ENCODE data around the gene FAM111A. TPM values are rescaled to one million over a fixed set of nuclear protein-coding genes. Genes with fewer than 3 reads are reported as not detected.
A peak's percentile ranks its signal among the peaks of the same experiment; 100 is the strongest.

The FAM111A gene
- total RNA-seq, 2 donors from 2014 or later, result 15.5 to 23.6 TPM

GRCh38 chr11:59137190-59137589, 5.5 kb upstream of the FAM111A start:
- intact Hi-C loops (cut with DNase I), result loop anchor here in 1 of 2 donors (10.0 kb wide), 1 partner anchor 82 kb away; no protein-coding TSS in a partner anchor
- DNase-seq (ENCODE audit: low spot score), result no peak

GRCh38 chr11:59138643-59139042, 4.0 kb upstream of the FAM111A start:
- intact Hi-C loops (cut with DNase I), result loop anchor here in 1 of 2 donors (10.0 kb wide), 1 partner anchor 84 kb away; no protein-coding TSS in a partner anchor

GRCh38 chr11:59141191-59141590, 1.5 kb upstream of the FAM111A start:
- no peak for DNase-seq (ENCODE audit: low spot score)
- intact Hi-C loops (cut with DNase I), result loop anchor here in 1 of 2 donors (5.0 kb wide), 1 partner anchor 1819 kb away; the partner anchor contains the start of gene TNKS1BP1

More at GRCh38 chr11:59138643-59139042, 4.0 kb upstream of the FAM111A start:
- no peak for DNase-seq (ENCODE audit: low spot score)

DNA sequence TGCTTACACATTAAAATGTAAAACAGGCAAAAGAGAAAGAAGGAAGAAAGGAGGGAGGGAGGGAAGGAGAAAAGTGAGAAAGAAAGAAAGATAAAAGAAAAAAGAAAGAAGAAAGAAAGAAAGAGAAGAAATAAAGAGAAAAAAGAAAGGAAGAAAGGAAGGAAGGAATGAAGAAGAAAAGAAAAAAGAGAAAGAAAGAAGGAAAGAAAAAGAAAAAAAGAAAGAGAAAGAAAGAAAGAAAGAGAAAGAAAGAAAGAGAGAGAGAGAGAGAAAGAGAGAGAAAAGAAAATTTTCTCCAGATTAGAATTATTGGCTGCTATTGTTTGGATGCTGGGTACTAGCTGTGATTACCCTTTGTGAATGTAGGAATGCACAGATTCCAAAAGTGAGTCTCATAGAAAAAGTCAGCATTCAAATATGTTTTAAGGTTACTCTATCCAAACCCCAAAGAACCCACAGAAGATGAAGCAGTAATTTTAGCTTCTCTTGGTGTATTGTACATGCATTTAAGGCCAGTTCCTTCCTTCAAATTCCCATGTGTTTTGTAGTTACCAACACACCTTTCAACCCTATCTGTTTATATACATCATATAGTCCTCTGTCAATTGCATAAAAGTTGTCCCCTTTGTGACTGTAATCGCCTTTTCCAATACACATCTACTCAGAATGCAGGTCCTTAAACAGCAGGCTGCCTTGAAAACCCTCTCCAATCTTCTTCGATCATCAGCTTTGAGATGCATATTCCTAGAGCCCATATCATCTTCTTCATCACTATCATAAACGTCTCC, 789 bp upstream of the FAM111A start:
- intact Hi-C loops (cut with DNase I), result loop anchor here in 1 of 2 donors (5.0 kb wide), 1 partner anchor 1820 kb away; the partner anchor contains the start of gene TNKS1BP1
- DNase-seq (ENCODE audit: low spot score), result no peak

GRCh38 chr11:59144096-59144495, 1.4 kb downstream of the FAM111A start:
- no peak for DNase-seq (ENCODE audit: low spot score)
- intact Hi-C loops (cut with DNase I), result loop anchor here in 1 of 2 donors (5.0 kb wide), 1 partner anchor 1822 kb away; the partner anchor contains the start of gene TNKS1BP1

GRCh38 chr11:59144579-59145345, 2.1 kb downstream of the FAM111A start:
- DNase-seq (ENCODE audit: low spot score), result peak; percentile 93
- intact Hi-C loops (cut with DNase I), result loop anchor here in 1 of 2 donors (5.0 kb wide), 1 partner anchor 1822 kb away; the partner anchor contains the start of gene TNKS1BP1

DNA sequence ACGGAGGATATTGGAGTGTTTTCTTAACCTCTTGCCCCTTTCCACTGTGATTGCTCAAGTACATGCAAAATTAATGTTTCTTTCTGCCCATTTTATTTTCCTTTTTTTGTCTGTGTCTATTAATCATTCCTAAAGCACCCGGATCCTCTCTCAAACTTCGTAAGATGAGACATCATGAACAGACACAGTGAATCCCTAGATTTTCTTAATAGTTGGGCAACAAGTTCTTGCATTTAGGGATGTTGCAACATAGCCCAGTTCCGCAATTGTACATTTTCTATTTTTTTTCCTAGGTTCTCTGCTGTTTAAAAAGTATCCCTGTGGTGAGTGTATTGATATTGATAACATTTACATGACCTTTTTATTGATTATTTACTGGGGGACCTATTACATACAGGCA, 2.9 kb downstream of the FAM111A start:
- DNase-seq (ENCODE audit: low spot score), result no peak
- intact Hi-C loops (cut with DNase I), result no loop called here

DNA sequence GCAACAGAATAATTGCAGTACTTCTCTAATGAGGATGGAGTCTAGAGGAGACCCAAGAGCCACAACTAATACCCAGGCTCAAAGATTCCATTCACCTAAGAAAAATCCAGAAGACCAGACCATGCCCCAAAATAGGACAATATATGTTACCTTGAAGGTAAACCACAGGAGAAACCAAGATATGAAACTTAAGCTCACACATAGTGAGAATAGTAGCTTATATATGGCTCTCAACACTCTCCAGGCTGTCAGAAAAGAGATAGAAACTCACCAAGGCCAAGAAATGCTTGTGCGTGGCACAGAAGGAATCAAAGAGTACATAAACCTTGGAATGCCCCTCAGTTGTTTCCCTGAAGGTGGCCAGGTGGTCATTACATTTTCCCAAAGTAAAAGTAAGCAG, 9.1 kb downstream of the FAM111A start:
- intact Hi-C loops (cut with DNase I), result no loop called here
- DNase-seq (ENCODE audit: low spot score), result no peak

DNA sequence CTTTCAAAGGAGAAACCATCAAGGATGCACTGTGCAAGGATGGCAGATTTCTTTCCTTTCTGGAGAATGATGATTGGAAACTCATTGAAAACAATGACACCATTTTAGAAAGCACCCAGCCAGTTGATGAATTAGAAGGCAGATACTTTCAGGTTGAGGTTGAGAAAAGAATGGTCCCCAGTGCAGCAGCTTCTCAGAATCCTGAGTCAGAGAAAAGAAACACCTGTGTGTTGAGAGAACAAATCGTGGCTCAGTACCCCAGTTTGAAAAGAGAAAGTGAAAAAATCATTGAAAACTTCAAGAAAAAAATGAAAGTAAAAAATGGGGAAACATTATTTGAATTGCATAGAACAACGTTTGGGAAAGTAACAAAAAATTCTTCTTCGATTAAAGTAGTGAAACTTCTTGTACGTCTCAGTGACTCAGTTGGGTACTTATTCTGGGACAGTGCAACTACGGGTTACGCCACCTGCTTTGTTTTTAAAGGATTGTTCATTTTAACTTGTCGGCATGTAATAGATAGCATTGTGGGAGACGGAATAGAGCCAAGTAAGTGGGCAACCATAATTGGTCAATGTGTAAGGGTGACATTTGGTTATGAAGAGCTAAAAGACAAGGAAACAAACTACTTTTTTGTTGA, 9.8 kb downstream of the FAM111A start:
- intact Hi-C loops (cut with DNase I), result no loop called here
- DNase-seq (ENCODE audit: low spot score), result no peak

GRCh38 chr11:59154610-59155009, 12.0 kb downstream of the FAM111A start:
- intact Hi-C loops (cut with DNase I), result no loop called here
- no peak for DNase-seq (ENCODE audit: low spot score)

- DNase-seq (ENCODE audit: low spot score), result no peak
- intact Hi-C loops (cut with DNase I), result no loop called here
Measured at GRCh38 chr11:59157433-59157832, 14.8 kb downstream of the FAM111A start.

- intact Hi-C loops (cut with DNase I), result no loop called here
- peak; percentile 78 for DNase-seq (ENCODE audit: low spot score)
Measured at GRCh38 chr11:59158206-59159068, 15.8 kb downstream of the FAM111A start.

DNA sequence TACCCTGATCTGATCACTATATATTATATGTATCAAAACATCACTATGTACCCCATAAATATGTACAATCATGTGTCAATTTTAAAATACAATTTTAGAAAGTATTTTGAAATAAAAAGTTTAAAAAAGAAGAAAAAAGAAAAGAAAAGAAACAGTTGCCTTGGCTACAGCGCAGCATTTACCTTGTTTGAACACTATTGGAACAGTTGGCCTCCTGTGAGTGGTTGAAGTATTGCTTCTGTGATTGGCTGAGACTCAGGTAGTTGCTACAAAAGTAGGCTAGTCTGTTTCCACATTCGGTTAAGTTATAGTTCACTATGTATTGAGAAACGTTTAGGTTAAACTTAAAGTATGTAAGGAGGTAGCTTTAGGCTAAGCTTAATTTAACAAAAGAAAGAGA, 21.4 kb downstream of the FAM111A start:
- no peak for DNase-seq (ENCODE audit: low spot score)

GRCh38 chr11:59171508-59172322, 29.1 kb downstream of the FAM111A start, which contains the start of gene DTX4:
TSS of gene DTX4 (plus strand) at chr11:59172132. CDS start at chr11:59172596, 464 bp downstream.
- peak; percentile 97 for DNase-seq (ENCODE audit: low spot score)
- intact Hi-C loops (cut with DNase I), result loop anchor here (2.0 to 10.0 kb wide), 4 partner anchors 33 to 113 kb away; no protein-coding TSS in a partner anchor

More for the DNA sequence above, 21.4 kb downstream of the FAM111A start:
- intact Hi-C loops (cut with DNase I), result no loop called here

DNA sequence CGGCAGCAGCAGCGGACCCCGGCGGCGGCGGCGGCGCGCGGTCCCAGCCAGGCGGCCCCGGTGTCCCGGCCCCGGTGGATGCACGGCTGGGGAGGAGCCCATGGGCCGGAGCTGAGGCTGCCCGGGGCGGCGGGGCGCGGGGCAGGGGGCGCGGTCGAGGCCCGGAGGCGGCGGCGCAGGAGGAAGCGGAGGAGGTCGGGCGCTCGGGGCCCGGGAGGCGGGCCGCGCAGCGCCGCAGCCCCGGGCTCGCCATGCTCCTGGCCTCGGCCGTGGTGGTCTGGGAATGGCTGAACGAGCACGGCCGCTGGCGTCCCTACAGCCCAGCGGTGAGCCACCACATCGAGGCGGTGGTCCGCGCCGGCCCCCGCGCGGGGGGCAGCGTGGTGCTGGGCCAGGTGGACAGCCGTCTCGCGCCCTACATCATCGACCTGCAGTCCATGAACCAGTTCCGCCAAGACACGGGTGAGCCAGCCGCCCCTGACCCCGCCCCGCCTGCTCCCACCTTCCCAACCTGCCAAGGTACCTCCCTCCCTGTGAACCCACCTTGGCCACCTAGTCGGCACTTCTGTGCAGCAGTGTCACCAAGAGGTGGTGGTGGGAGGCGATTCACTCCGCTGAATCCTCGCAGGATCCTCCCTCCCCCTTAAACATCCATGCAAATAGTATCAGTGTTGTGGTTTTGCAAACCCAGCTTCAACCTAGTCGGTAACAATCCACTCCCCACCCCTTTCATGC, 29.9 kb downstream of the FAM111A start:
- DNase-seq (ENCODE audit: low spot score), result no peak
- intact Hi-C loops (cut with DNase I), result loop anchor here (2.0 to 10.0 kb wide), 3 partner anchors 32 to 112 kb away; no protein-coding TSS in a partner anchor

DNA sequence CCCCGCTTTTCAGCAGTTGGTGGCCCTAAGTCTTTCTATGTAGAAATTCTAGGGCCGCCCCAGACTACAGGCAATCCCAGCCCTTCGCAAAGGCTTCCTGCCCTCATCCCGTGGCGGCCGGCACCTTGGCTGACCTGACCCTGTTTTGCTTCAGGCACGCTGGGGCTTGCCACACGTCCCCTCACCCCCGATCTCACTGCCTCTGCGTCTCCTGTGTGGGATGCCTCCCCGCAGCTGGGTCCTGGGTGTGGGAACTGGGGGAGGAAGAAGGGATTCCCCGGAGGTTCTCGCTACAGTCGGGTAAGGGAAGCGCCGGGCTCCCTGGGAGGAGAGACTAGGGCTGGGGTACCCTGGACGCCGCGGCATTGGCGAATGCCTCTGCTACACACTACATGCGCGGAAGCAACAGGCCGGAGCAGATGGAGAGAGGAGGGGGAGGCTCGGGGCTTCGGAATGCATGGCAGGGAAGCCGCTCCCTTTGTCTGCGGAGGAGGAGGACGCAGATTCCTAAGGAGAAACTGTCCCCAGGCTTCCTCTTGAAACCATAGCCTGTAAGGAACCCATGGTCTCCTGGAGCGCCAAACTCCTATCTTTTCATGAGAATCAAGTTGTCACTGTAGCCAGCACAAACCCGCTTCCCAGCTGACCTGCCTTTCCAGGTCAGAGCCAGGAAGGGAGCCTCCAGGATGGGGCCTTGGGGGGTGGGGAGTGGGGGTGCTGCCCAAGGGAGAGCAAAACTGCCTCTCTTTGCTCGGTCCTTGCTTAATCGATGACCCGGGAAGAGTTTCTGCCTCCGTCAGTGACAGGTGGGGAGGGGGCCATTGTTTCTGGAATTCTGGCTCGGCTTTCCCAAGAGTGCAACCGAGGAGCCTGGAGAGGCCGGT, 30.7 kb downstream of the FAM111A start:
- no peak for DNase-seq (ENCODE audit: low spot score)
- intact Hi-C loops (cut with DNase I), result loop anchor here (2.0 to 10.0 kb wide), 3 partner anchors 31 to 111 kb away; no protein-coding TSS in a partner anchor

Measured in posterior vena cava (tissue), 2 donors.